WERI-Rb-1 (cell line): ENCODE results near the gene XPNPEP2.

Source experiments
- DNase-seq: peaks from one replicate; pipeline ENCODE4 v3.0.0-alpha.2; 2020
- H3K27ac ChIP-seq: fragments of 250-450 bp; sonication (Bioruptor Pico); 2 replicates; pipeline ENCODE4 v1.5.1; 2020; ENCODE audit warnings: mild to moderate bottlenecking, moderate library complexity
- H3K27me3 ChIP-seq: fragments of 250-450 bp; sonication (Bioruptor Pico); 2 replicates; pipeline ENCODE4 v1.5.1; 2021; ENCODE audit warnings: mild to moderate bottlenecking, low read depth, moderate library complexity; ENCODE audit not compliant: insufficient read depth, severe bottlenecking
- H3K36me3 ChIP-seq: fragments of 250-450 bp; sonication (Bioruptor Pico); 2 replicates; pipeline ENCODE4 v1.5.1; 2020; ENCODE audit warnings: mild to moderate bottlenecking, moderate library complexity
- H3K4me3 ChIP-seq: 2 replicates; pipeline ENCODE4 v1.5.1; 2011; ENCODE audit warnings: low read depth, mild to moderate bottlenecking, control low read depth, low read length
- H3K9me3 ChIP-seq: fragments of 250-450 bp; sonication (Bioruptor Pico); 2 replicates; pipeline ENCODE4 v1.5.1; 2021; ENCODE audit warnings: mild to moderate bottlenecking, moderate library complexity; ENCODE audit not compliant: severe bottlenecking
- TF ChIP-seq, protein P1 (sequence below): IDR thresholded peaks from 2 replicates; pipeline ENCODE4 v1.5.1; 2011; ENCODE audit warnings: low read depth, mild to moderate bottlenecking, control low read depth, inconsistent platforms, low read length

XPNPEP2 gene

DNA sequence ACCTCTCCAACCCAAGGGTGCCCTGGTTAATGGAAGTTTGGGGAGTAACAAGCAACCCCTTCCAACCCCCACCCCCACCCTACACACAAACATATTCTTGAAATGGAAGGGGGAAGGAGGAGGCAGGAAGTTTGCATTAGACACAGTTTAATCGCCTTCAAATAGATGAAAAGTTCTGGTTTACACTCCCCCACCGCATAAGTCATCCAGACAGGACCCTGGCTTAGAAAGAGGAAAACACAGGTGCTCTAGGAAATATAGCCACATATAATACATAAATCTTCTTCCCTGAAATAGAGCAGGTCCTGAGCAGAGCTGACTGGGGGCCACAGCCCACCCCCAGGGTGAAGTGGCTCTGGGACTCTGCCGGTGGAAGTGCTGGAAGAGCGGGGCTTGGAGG lies 66.0 kb downstream of the XPNPEP2 start:
- peaks cover 2% of the 10 kb centered on the region for H3K27me3 ChIP-seq
- H3K9me3 ChIP-seq = peaks cover 3% of the 10 kb centered on the region
- no peak overlapping the region for H3K4me3 ChIP-seq
- peaks cover 6% of the 10 kb centered on the region; the same call in 1 of the 2 replicates for H3K36me3 ChIP-seq
- DNase-seq = no peak
- H3K27ac ChIP-seq = no peak overlapping the region
- TF ChIP-seq, protein P1, sequence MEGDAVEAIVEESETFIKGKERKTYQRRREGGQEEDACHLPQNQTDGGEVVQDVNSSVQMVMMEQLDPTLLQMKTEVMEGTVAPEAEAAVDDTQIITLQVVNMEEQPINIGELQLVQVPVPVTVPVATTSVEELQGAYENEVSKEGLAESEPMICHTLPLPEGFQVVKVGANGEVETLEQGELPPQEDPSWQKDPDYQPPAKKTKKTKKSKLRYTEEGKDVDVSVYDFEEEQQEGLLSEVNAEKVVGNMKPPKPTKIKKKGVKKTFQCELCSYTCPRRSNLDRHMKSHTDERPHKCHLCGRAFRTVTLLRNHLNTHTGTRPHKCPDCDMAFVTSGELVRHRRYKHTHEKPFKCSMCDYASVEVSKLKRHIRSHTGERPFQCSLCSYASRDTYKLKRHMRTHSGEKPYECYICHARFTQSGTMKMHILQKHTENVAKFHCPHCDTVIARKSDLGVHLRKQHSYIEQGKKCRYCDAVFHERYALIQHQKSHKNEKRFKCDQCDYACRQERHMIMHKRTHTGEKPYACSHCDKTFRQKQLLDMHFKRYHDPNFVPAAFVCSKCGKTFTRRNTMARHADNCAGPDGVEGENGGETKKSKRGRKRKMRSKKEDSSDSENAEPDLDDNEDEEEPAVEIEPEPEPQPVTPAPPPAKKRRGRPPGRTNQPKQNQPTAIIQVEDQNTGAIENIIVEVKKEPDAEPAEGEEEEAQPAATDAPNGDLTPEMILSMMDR = no peak

DNA sequence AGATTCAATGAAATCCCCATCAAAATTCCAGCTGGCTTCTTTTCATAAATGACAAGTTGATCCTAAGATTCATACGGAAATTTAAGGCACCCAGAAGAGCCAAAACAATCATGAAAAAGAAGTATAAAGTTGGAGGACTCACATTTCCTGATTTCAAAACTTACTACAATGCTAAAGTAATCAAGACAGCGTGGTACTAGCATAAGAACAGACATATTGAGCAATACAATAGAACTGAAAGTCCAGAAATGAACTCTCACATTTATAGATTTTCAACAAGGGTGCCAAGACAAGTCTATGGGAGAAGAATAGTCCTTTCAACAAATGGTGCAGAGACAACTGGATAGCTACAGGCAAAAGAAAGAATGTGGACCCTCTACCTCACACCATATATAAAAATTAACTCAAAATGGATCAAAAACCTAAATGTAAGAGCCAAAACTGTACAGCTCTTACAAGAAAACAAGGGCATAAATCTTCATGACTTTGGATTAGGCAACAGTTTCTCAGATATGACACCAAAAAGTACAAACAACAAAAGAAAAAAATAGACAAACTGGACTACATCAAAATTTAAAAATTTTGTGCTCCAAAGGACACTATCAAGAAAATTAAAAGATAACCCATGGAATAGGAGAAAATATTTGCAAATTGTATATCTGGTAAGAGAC lies 69.5 kb downstream of the XPNPEP2 start:
- H3K27me3 ChIP-seq = peaks cover 2% of the 10 kb centered on the region
- no peak overlapping the region for H3K27ac ChIP-seq
- H3K36me3 ChIP-seq = peaks cover 6% of the 10 kb centered on the region; the same call in 1 of the 2 replicates
- no peak for DNase-seq
- H3K4me3 ChIP-seq = no peak overlapping the region
- peaks cover 3% of the 10 kb centered on the region for H3K9me3 ChIP-seq
- TF ChIP-seq, protein P1 = no peak

DNA sequence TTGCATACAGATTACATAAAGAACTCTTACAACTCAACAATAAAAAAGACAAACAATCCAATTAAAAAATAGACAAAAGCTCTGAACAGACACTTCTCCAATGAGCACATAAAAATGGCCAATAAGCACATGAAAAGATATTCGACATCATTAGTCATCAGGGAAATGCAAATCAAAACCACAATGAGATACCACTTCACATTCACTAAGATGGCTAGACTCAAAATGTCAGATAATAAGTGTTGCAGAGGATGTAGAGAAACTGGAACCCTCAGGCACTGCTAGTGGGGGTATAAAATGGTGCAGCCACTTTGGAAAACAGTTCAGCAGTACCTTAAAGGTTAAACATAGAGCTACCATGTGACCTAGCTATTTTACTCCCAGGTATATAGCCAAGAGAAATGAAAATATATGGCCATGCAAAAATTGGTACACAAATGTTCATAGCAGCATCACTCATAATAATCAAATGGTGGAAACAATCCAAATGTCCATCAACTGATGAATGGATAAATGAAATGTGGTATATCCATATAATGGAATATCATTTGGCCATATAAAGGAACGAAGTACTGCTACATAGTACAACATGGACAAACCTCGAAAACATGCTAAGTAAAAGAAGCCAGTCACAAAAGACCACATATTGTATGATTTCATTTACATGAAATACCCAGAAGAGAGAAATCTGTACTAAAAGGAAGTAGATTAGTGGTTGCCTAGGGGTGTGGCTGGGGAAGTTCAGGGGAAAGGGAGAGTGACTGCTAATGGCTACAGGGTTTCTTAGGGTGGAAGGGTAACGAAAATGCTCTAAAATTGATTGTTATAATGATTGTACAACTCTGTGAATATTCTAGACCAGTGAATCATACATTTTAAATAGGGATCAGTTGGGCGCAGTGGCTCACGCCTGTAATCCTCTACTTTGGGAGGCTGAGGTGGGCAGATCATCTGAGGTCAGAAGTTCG lies 70.3 kb downstream of the XPNPEP2 start:
- Histone ChIP-seq H3K36me3 (peaks cover 6% of the 10 kb centered on the region; the same call in 1 of the 2 replicates), H3K4me3 (no peak overlapping the region), H3K9me3 (peaks cover 3% of the 10 kb centered on the region), H3K27me3 (peaks cover 2% of the 10 kb centered on the region), H3K27ac (no peak overlapping the region)
- TF ChIP-seq, protein P1 = no peak
- DNase-seq = no peak

DNA sequence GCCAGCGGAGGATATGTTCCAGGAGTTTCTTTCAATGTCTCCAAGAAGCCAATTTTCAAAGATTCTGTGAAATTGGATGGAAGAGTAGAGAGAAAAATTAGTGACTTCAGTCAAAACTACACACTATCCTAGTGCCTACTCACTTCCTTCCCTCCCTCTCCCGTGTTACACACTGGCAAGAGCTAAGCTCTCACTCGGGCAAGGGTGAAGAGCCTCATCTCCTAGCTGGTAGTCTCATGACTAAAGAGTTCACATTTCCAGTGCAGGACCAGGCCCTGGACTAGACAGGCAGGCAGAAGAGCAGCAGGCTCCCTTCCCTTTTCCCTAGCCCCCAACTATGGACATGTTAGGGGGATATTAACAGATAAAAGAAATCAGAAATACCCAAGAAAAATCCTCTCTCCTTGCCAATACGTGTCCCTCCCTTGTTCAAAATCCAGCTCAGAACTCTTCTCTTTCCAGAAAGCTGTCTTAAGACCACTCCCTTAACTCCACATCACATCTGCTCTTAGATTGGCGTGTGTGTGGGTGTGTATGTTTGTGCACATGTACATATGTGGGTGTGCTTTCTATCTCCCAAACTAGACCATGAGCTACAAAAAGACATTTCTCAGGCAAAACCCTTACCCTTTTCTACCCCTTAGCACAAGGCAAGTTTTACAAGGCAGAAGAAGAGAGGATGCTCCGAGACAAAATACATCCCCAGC lies 75.0 kb downstream of the XPNPEP2 start:
- H3K27ac ChIP-seq = no peak overlapping the region

DNA sequence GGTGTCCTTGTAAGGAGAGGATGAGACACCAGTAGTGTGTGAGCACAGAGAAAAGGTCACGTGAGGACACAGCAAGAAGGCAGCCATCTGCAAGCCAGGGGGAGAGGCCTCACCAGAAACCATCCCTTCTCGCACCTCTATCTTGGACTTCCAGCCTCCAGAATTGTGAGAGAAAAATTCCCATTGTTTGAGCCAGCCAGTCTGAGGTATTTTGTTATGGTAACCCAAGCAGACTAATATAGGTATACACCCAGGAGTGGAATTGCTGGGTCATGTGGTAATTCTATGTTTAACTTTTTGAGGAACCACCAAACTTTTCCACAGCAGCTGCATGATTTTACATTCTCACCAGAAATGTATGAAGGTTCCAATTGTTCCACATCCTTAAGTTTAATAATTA lies 79.3 kb downstream of the XPNPEP2 start:
- H3K27ac ChIP-seq = no peak overlapping the region
- TF ChIP-seq, protein P1 = no peak
- DNase-seq = no peak
- H3K27me3 ChIP-seq = no peaks in the 10 kb centered on the region
- H3K4me3 ChIP-seq = no peak overlapping the region
- H3K9me3 ChIP-seq = no peaks in the 10 kb centered on the region
- peaks cover 6% of the 10 kb centered on the region for H3K36me3 ChIP-seq

More for the DNA sequence above, 75.0 kb downstream of the XPNPEP2 start:
- no peak for DNase-seq
- TF ChIP-seq, protein P1 = no peak
- H3K36me3 ChIP-seq = peaks cover 3% of the 10 kb centered on the region; the same call in 1 of the 2 replicates
- H3K4me3 ChIP-seq = no peak overlapping the region
- H3K9me3 ChIP-seq = peaks cover 3% of the 10 kb centered on the region
- H3K27me3 ChIP-seq = no peaks in the 10 kb centered on the region
